GM12878 (cell line): ENCODE data around the gene HEXIM1. TPM values are rescaled to one million over a fixed set of nuclear protein-coding genes. Genes with fewer than 3 reads are reported as not detected.

Experiments used
- ATAC-seq: fragments of 200-7000 bp; cut with Tn5 transposase; 3 replicates; pipeline ENCODE4 v1.9.1; 2020; ENCODE audit warnings: mild to moderate bottlenecking, moderate library complexity
- BruUV-seq: library from RNA; stranded (reverse); fragments of 400-500 nt; replicated peaks from 2 replicates; lab custom pipeline; 2021; lab: Mats Ljungman, UMichigan
- CTCF ChIA-PET: fragments of 300-600 bp; sonication (Branson Sonifier 250); formaldehyde crosslinking; extraction: SDS; loops from one replicate; lab custom pipeline; 2021; ENCODE audit warnings: inconsistent platforms; lab: Yijun Ruan, JAX
- POLR2A ChIA-PET: fragments of 350-600 bp; formaldehyde crosslinking; extraction: SDS; loops from one replicate; lab custom pipeline; 2021; ENCODE audit warnings: inconsistent platforms; lab: Charles Lee
- RAD21 ChIA-PET: fragments of 300-600 bp; sonication (Branson Sonifier 250); formaldehyde crosslinking; loops from one replicate; lab custom pipeline; 2023; ENCODE audit warnings: antibody characterized with exemption; ENCODE audit not compliant: unreplicated experiment; lab: Charles Lee
- SMC1A ChIA-PET: fragments of 300-600 bp; sonication (Branson Sonifier 250); formaldehyde crosslinking; loops from one replicate; lab custom pipeline; 2023; ENCODE audit not compliant: unreplicated experiment, uncharacterized antibody; lab: Charles Lee
- DNase-seq: peaks from one replicate; pipeline ENCODE4 v3.0.0-alpha.2; 2011; ENCODE audit warnings: low read depth, low spot score
- FAIRE-seq: peaks from 3 replicates; lab custom pipeline; 2011; peaks lifted over from hg19 to GRCh38; lab: Jason Lieb, UNC
- H2AFZ ChIP-seq: 2 replicates; pipeline ENCODE4 v1.6.0; 2011; ENCODE audit warnings: low read depth, low read length, control low read depth; ENCODE audit not compliant: control insufficient read depth
- H3K27ac ChIP-seq: 2 replicates; pipeline ENCODE4 v1.5.1; 2011; ENCODE audit warnings: control low read depth; ENCODE audit not compliant: control insufficient read depth, insufficient read depth
- H3K27me3 ChIP-seq, 2 experiments: replicated peaks in 1 of 2; 2 replicates each; pipeline versions ENCODE4 v1.6.0 to v1.6.1; 2011; ENCODE audit warnings: low read length in 1 of 2; ENCODE audit not compliant: control insufficient read depth in 2 of 2, insufficient read depth in 2 of 2
- H3K36me3 ChIP-seq, 2 experiments: 2 replicates each; pipeline ENCODE4 v1.5.1; 2011; ENCODE audit warnings: low read length in 1 of 2; ENCODE audit not compliant: control insufficient read depth in 2 of 2, insufficient read depth in 2 of 2
- H3K4me1 ChIP-seq: 2 replicates; pipeline ENCODE4 v1.6.1; 2011; ENCODE audit warnings: mild to moderate bottlenecking, low read length, moderate library complexity, mixed read lengths; ENCODE audit not compliant: control insufficient read depth, insufficient read depth
- H3K4me2 ChIP-seq: 2 replicates; pipeline ENCODE4 v1.6.0; 2011; ENCODE audit warnings: control low read depth; ENCODE audit not compliant: control insufficient read depth, insufficient read depth
- H3K4me3 ChIP-seq: fragments of 200-600 bp; sonication (generic); 2 replicates; pipeline ENCODE4 v1.5.1; 2016
- H3K79me2 ChIP-seq: 2 replicates; pipeline ENCODE4 v1.6.0; 2011; ENCODE audit warnings: low read length; ENCODE audit not compliant: control insufficient read depth, insufficient read depth
- H3K9ac ChIP-seq: 2 replicates; pipeline ENCODE4 v1.8.0; 2011; ENCODE audit warnings: low read length, control low read depth, mixed read lengths; ENCODE audit not compliant: control insufficient read depth, insufficient read depth
- H3K9me3 ChIP-seq: replicated peaks from 3 replicates; pipeline ENCODE4 v1.5.1; 2011; ENCODE audit warnings: mild to moderate bottlenecking, low read length; ENCODE audit not compliant: control insufficient read depth, insufficient read depth
- H4K20me1 ChIP-seq: 2 replicates; pipeline ENCODE4 v1.6.0; 2011; ENCODE audit not compliant: control insufficient read depth, insufficient read depth
- ATF7 ChIP-seq: fragments of 450-650 bp; IDR thresholded peaks from 2 replicates; pipeline ENCODE4 v1.6.1; 2016; ENCODE audit warnings: low read depth, mild to moderate bottlenecking
- CTCF ChIP-seq, 3 experiments: IDR thresholded peaks in 2 of 3; conservative IDR thresholded peaks in 1 of 3; 2 replicates each; pipeline ENCODE4 v1.5.1; 2011; ENCODE audit warnings: low read depth in 3 of 3, low read length in 3 of 3, mild to moderate bottlenecking in 3 of 3, control low read depth in 2 of 3, moderate library complexity in 2 of 3, inconsistent platforms in 1 of 3, mixed read lengths in 1 of 3; ENCODE audit not compliant: control insufficient read depth in 2 of 3, insufficient read depth in 1 of 3; ENCODE audit errors: extremely low read depth in 1 of 3
- FOXK2 ChIP-seq: fragments of 450-650 bp; IDR thresholded peaks from 2 replicates; pipeline ENCODE4 v1.6.1; 2017; ENCODE audit warnings: mild to moderate bottlenecking, moderate library complexity
- MEF2A ChIP-seq: IDR thresholded peaks from 2 replicates; pipeline ENCODE4 v1.6.1; 2011; ENCODE audit warnings: low read depth, mild to moderate bottlenecking, low read length, moderate library complexity; ENCODE audit not compliant: insufficient read depth
- MLLT1 ChIP-seq: fragments of 450-650 bp; IDR thresholded peaks from 2 replicates; pipeline ENCODE4 v1.6.1; 2016; ENCODE audit warnings: mild to moderate bottlenecking
- MYB ChIP-seq: fragments of 150-350 bp; IDR thresholded peaks from 2 replicates; pipeline ENCODE4 v1.6.1; 2014; ENCODE audit warnings: mild to moderate bottlenecking, low read depth, low read length, borderline replicate concordance
- NBN ChIP-seq: fragments of 450-650 bp; IDR thresholded peaks from 2 replicates; pipeline ENCODE4 v1.6.1; 2016
- NFXL1 ChIP-seq: fragments of 450-650 bp; IDR thresholded peaks from 2 replicates; pipeline ENCODE4 v1.6.1; 2017; ENCODE audit warnings: antibody characterized with exemption, mild to moderate bottlenecking, borderline replicate concordance
- NR2F1 ChIP-seq: fragments of 450-650 bp; conservative IDR thresholded peaks from 2 replicates; pipeline ENCODE4 v1.6.1; 2017; ENCODE audit warnings: mild to moderate bottlenecking
- ZNF622 ChIP-seq: fragments of 450-650 bp; IDR thresholded peaks from 2 replicates; pipeline ENCODE4 v1.6.1; 2017; ENCODE audit warnings: mild to moderate bottlenecking, inconsistent platforms
- WGBS: methylation state at CpG from one replicate; pipeline ENCODE4 v1.1.6; 2016; ENCODE audit warnings: low lambda C conversion rate; ENCODE audit not compliant: insufficient replicate concordance, insufficient coverage; ENCODE audit errors: missing lambda C conversion rate; 5-methylcytosine and 5-hydroxymethylcytosine counted together
- in situ Hi-C: fragments of 300-500 bp; cut with MboI; formaldehyde crosslinking; loops from 9 replicates; pipeline ENCODE4 v1.14.3; 2018; ENCODE audit warnings: mixed read lengths
- intact Hi-C: fragments of 100-400 bp; cut with micrococcal nuclease; formaldehyde crosslinking; loops from one replicate; pipeline ENCODE4 v1.14.2; 2022; ENCODE audit not compliant: unreplicated experiment
- polyA plus RNA-seq, 11 experiments: library from polyadenylated mRNA; depleted of rRNA in 4 of 11; unstranded in 6 of 11; stranded (reverse) in 5 of 11; fragments of >200 nt; fragmentation: Nextera tagmentation in 4 of 11; fragmentation: Illumina TruSeq in 1 of 11; extraction: Ambion mirVana in 4 of 11; extraction: Trizol in 1 of 11; gene quantifications; 1 replicate in 1 of 11; 2 replicates in 10 of 11; pipeline versions ENCODE4 v1.2.1 to v1.2.3, GENCODE V29; 2011 to 2016; ENCODE audit warnings: inconsistent platforms in 2 of 11, missing spikeins in 2 of 11, low read depth in 1 of 11
- total RNA-seq, 4 experiments: library from RNA; depleted of rRNA in 3 of 4; stranded (reverse); fragments of >200 nt in 3 of 4; fragmentation: Illumina TruSeq in 1 of 4; extraction: Trizol in 1 of 4; gene quantifications; 2 replicates each; pipeline versions ENCODE4 v1.2.1 to v1.2.3, GENCODE V29; 2013 to 2021
- TF ChIP-seq, protein P1 (sequence below): IDR thresholded peaks from 2 replicates; pipeline ENCODE4 v1.6.1; 2011; ENCODE audit warnings: borderline replicate concordance, low read depth, mild to moderate bottlenecking, moderate library complexity, mixed read lengths, low read length; ENCODE audit not compliant: insufficient read depth; ENCODE audit errors: extremely low read length

Gene HEXIM1
- total and polyA plus RNA-seq, 10 of the 15 experiments (the other 5 are each of a cell fraction or from before 2014, with no cell fraction given), result 1.9 to 24.1 (median 9.0) TPM

DNA sequence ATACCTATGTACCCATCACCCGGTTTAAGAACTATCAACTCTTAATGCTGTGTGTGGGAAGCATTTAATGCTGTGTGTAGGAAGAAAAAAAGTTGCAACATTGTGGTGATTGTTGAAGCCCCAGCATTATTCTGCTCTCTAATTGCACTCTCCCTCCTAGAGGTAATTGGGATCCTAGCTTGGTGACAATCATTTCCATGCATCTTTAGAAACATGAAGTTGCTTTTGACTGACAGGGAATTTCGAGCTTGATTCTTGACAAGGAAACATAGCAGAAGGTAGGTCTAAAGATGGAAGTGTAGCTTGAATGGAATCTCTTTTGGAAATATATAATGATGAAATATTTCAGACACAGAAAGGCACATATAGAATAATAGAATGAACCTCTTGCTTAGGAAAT, 40.7 kb downstream of the HEXIM1 start:
- H3K9me3 ChIP-seq, result no peaks in the 10 kb centered on the region
- intact Hi-C loops (no loop called here), in situ Hi-C loops (no loop called here)
- ATAC-seq (no peak), DNase-seq (no peak), FAIRE-seq (no peak)
- H3K4me3 ChIP-seq, result no peak overlapping the region
- H3K27me3 ChIP-seq, result no peaks in the 10 kb centered on the region
- BruUV-seq, result no TSS peak
- RAD21 ChIA-PET, result no interaction called here
- no peaks in the 10 kb centered on the region for H3K4me1 ChIP-seq
- CTCF ChIA-PET, result interaction anchor here (0.6 to 3.3 kb wide), 5 partner anchors 9 to 620 kb away, joined by 3 to 29 read pairs (median 4); partner anchors contain the start of genes ACBD4 and HEXIM1
- no peak overlapping the region for H3K27ac ChIP-seq
- no peak overlapping the region for H3K9ac ChIP-seq
- no peaks in the 10 kb centered on the region for H4K20me1 ChIP-seq
- no peak overlapping the region for H3K4me2 ChIP-seq
- TF ChIP-seq MEF2A (no peak), NFXL1 (no peak), ZNF622 (no peak), CTCF (IDR thresholded peaks at IDR 0.05 in 2 of 3, conservative IDR thresholded peaks at IDR 0.05 in 1 of 3; ENCODE audit: control insufficient read depth in 2 of 3, extremely low read depth in 1 of 3, insufficient read depth in 1 of 3, low read depth in 3 of 3, low read length in 3 of 3) (no peak), NR2F1 (no peak), FOXK2 (no peak), ATF7 (no peak), MLLT1 (no peak), NBN (no peak), MYB (no peak)
- TF ChIP-seq, protein P1, sequence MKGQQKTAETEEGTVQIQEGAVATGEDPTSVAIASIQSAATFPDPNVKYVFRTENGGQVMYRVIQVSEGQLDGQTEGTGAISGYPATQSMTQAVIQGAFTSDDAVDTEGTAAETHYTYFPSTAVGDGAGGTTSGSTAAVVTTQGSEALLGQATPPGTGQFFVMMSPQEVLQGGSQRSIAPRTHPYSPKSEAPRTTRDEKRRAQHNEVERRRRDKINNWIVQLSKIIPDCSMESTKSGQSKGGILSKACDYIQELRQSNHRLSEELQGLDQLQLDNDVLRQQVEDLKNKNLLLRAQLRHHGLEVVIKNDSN, result no peak
- POLR2A ChIA-PET, result interaction anchor here (0.6 to 0.7 kb wide), 2 partner anchors 9 to 1656 kb away, joined by 3 to 7 read pairs; no protein-coding TSS in a partner anchor
- SMC1A ChIA-PET, result interaction anchor here (1.0 kb wide), 2 partner anchors 37 to 54 kb away, joined by 3 read pairs; partner anchors contain the start of gene ACBD4
- H2AFZ ChIP-seq, result no peak overlapping the region
- no peaks in the 10 kb centered on the region for H3K36me3 ChIP-seq
- WGBS, result 25% methylated on average over 2 of the region's 2 CpGs
- H3K79me2 ChIP-seq, result no peaks in the 10 kb centered on the region
